ENCODE data around the gene ZNF343.
A peak's percentile ranks its signal among the peaks of the same experiment; 100 is the strongest.
"Not testable (repeated sequence)": the region's sequence is repeated elsewhere in the genome, so short reads cannot be mapped to it uniquely, and the experiment has no call there.

The ZNF343 gene

GRCh38 chr20:2520617-2521016 is 11.9 kb upstream of the ZNF343 start:
- no peak for DNase-seq

- no peak for DNase-seq
Observed at GRCh38 chr20:2519115-2519809, 10.5 kb upstream of the ZNF343 start.

- no peak for DNase-seq
Observed at GRCh38 chr20:2518558-2518957, 9.8 kb upstream of the ZNF343 start.

DNA sequence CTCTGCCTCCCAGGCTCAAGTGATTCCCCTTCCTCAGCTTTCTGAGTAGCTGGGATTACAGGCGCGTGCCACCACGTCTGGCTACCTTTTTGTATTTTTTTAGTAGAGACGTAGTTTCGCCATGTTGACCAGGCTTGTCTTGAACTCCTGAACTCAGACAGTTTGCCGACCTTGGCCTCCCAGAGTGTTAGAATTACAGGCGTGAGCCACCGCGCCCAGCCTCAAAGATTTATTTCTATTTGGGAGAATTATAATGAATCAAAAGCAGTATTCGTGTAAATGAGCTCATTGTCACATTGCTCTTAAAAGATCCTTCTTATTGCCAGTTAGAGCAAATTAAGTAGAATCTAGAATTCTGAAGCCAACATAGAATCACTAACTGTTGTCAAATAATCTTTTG is 9.4 kb upstream of the ZNF343 start:
- DNase-seq, result no peak

DNA sequence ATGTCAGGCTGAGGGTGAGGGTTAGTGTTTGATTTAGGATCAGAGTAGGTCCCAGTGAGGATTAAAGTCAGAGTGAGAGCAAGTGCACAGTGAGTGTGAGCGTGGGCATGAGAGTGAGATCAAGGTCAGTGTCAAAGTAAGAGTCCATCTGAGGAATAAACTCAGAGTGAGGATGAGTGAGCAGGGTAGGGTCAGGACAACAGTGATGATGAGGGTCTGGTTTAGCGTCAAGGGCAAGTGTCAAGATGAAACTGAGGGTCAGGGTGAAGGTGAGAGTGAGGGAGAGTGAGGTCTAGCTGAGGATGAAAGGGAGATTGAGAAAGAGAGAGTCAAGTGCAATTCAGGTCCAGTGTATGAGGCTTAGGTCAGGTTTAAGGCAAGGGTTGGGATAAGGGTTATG is 7.7 kb upstream of the ZNF343 start:
- no peak for DNase-seq

- DNase-seq, result no peak
Observed at GRCh38 chr20:2515203-2515602, 6.5 kb upstream of the ZNF343 start.

GRCh38 chr20:2509794-2510193 is 1.1 kb upstream of the ZNF343 start:
- DNase-seq, result no peak

- DNase-seq, result no peak
Observed at GRCh38 chr20:2509468-2509781, 710 bp upstream of the ZNF343 start.

GRCh38 chr20:2507875-2508630 is 662 bp downstream of the ZNF343 start:
- no peak for DNase-seq

- no peak for DNase-seq
Observed at GRCh38 chr20:2507464-2507863, 1.3 kb downstream of the ZNF343 start.

- not testable (repeated sequence) for DNase-seq
Observed at GRCh38 chr20:2506426-2506825, 2.3 kb downstream of the ZNF343 start.

- not testable (repeated sequence) for DNase-seq
Observed at GRCh38 chr20:2504803-2505202, 3.9 kb downstream of the ZNF343 start.

DNA sequence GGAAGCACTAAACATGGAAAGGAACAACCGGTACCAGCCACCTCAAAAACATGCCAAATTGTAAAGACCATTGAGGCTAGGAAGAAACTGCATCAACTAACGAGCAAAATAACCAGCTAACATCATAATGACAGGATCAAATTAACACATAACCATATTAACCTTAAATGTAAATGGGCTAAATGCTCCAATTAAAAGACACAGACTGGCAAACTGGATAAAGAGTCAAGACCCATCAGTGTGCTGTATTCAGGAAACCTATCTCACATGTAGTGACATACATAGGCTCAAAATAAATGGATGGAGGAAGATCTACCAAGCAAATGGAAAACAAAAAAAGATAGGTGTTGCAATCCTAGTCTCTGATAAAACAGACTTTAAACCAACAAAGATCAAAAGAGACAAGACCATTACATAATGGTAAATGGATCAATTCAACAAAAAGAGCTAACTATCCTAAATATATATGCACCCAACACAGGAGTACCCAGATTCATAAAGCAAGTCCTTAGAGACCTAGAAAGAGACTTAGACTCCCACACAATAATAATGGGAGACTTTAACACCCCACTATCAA is 5.8 kb downstream of the ZNF343 start:
- DNase-seq, result not testable (repeated sequence)

DNA sequence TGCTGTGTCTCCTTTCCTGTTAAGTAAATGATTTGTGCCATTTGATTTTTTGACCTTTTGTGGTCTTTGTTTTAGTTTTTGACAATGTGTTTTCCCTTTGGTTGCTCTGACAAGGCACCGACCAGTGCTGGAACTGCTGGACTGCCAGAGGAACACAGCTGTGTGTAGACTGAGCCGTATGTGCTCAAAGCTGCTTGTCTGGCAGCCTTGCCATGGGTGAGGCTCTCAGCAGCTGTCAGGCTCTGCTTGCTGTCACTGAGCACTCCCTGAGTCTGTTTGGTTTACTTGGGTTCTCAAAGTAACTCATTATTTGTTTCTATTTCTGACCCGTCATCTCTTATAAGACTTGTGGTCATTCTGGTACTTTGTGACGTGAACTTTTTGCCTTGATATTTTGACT is 23.1 kb downstream of the ZNF343 start:
- no peak for DNase-seq

GRCh38 chr20:2485080-2485479 is 23.6 kb downstream of the ZNF343 start:
- DNase-seq, result no peak

- no peak for DNase-seq
Observed at GRCh38 chr20:2483504-2483903, 25.2 kb downstream of the ZNF343 start.

DNA sequence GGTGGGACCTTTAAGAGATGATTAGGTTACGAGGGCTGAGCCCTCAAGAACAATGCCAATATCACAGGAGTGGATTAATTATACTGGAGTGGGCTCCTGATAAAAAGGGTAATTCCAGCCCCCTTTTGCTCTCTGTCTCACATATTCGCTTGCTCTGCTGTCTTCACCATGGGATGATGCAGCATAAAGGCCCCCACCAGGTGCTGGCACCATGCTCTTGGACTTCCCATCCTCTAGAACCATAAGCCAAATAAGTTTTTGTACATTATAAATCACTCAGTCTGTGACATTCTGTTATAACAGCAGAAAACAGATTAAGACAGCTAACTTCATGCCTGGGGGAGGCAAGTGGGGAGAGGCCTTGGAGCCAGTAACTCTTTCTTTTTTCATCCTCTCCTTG is 28.3 kb downstream of the ZNF343 start:
- DNase-seq, result no peak

DNA sequence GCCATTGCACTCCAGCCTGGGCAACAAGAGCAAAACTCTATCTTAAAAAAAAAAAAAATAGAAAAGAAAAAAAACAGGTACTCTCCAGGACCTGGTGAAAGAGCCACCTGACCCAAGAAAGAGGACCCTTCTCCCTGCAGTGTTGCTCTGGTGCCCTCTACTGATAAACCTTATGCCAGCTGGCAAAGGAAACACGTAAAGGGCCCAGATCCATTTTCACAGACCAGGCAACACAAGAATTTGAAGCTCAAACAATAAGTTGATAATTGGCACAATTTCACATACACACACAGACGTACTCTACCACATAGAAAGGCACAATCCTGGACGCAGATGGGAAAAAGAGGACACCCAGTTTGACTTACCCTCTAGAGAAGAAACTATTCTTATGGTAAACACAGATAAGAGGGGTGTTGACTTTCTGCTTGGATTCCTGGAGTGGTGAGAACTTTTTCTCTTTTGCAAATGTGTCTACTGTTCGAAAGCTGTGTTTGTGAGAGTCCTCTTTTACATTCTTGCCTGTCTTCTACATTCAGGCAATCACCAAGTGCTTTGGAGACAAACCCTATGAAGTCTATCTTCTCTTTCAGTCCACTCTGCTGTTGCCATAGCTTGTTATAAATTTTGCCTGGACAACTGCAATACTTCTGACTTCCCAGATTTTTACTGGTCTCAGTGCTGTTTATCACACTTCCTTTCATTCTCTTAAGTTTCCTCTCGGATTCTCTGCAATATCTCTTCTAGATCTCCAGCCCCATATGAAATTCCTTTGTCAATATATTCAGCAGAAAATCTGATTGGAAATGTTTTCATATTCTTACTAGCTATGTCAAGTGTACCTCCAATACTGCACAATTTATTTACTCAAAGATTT is 31.7 kb downstream of the ZNF343 start:
- no peak for DNase-seq

GRCh38 chr20:2475850-2476741 is 32.6 kb downstream of the ZNF343 start:
- DNase-seq, result no peak

DNA sequence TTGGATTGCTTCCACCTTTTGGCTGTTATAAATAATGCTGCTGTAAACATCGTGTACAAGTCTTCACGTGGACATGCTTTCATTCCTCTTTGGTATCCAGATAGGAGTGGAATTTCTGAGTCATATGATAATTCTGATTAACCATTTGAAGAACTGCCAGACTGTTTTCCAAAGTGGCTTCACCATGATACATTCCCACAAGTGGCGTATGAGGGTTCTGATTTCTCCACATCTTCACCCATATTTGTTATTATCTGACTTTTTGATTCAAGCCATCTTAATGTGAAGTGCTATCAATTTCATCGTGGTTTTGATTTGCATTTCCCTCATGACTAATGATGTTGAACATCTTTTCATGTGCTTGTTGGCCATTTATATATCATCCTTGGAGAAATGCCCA is 35.2 kb downstream of the ZNF343 start:
- DNase-seq, result no peak

DNA sequence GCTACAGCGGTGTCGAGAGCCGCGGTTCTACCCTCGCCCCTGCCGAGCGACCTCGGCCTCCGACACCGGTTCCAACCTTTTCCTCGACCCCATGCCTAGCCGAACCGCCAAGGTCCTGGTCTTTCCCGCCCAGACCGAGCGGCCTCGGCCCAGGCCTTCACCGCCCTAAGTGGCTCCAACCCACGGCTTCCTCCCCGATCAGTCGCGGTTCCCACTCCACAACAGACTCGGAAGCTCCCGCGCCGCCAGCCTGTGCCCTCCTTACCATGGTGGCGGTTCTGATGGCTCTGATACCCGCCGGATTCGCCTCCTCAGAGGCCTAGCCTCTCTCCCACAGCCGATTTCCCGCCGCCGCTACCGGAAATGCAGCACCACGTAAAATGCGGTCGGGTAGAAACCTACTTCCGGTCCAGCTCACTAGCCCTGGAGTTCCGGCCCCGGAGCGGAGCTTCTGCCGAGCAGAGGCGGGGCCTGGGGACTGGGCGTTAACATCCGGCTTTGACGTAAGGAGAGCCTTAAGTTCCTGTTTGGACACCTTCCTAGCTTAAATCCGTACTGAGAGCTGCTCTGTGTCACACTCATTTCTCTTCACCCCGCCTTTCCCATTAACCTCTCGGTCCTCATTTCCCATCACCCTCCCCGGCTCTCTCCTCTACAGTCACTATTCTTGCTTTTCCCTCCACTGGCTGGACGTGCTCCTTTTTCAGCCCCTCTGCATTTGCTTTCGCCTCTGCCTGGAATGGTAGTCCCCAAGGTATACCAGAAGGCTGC is 38.1 kb downstream of the ZNF343 start, which contains the start of gene SNRPB:
SNRPB (minus strand) TSS at position 367 of the 771 bp plus-strand sequence; CDS start at position 268, 99 bp downstream.
- peak; percentile 94 for DNase-seq

Data from activated CD4-positive, alpha-beta T cell treated with anti-CD3 and anti-CD28 coated beads for 1 hour (primary cell).